DND-41 (cell line): ENCODE results near the gene LINGO1.

Experiments
- ATAC-seq: fragments of 200-7000 bp; cut with Tn5 transposase; 3 replicates; pipeline ENCODE4 v1.9.1; 2021; ENCODE audit warnings: low read depth; ENCODE audit not compliant: insufficient read depth
- DNase-seq: peaks from one replicate; pipeline ENCODE4 v3.0.0-alpha.2; 2020
- H2AFZ ChIP-seq: 2 replicates; pipeline ENCODE4 v1.6.0; 2012; ENCODE audit warnings: low read depth, low read length
- H3K27ac ChIP-seq: 2 replicates; pipeline ENCODE4 v1.5.1; 2012; ENCODE audit warnings: low read length, inconsistent platforms
- H3K27me3 ChIP-seq: fragments of 200-600 bp; sonication (generic); 2 replicates; pipeline ENCODE4 v1.6.0; 2012; ENCODE audit warnings: low read length, mild to moderate bottlenecking, inconsistent platforms; ENCODE audit not compliant: insufficient read depth, poor library complexity
- H3K36me3 ChIP-seq: 2 replicates; pipeline ENCODE4 v1.5.1; 2012; ENCODE audit warnings: low read length, inconsistent platforms; ENCODE audit not compliant: insufficient read depth
- H3K4me1 ChIP-seq: 2 replicates; pipeline ENCODE4 v1.5.1; 2012; ENCODE audit warnings: mild to moderate bottlenecking, low read length; ENCODE audit not compliant: insufficient read depth
- H3K4me2 ChIP-seq: 2 replicates; pipeline ENCODE4 v1.6.0; 2012; ENCODE audit warnings: mild to moderate bottlenecking, moderate library complexity, low read length, inconsistent platforms; ENCODE audit not compliant: insufficient read depth
- H3K4me3 ChIP-seq, 2 experiments: fragments of 200-600 bp in 1 of 2; shearing (Covaris generic) in 1 of 2; 2 replicates each; pipeline ENCODE4 v1.5.1; 2012 to 2016; ENCODE audit warnings: inconsistent platforms in 2 of 2, low read length in 2 of 2, mild to moderate bottlenecking in 2 of 2, low read depth in 1 of 2, moderate library complexity in 1 of 2
- H3K79me2 ChIP-seq: 2 replicates; pipeline ENCODE4 v1.6.0; 2012; ENCODE audit warnings: low read length, inconsistent platforms; ENCODE audit not compliant: insufficient read depth
- H3K9ac ChIP-seq: 2 replicates; pipeline ENCODE4 v1.6.0; 2012; ENCODE audit warnings: low read depth, mild to moderate bottlenecking, inconsistent platforms, low read length, moderate library complexity
- H3K9me3 ChIP-seq: 2 replicates; pipeline ENCODE4 v1.5.1; 2012; ENCODE audit warnings: low read length, moderate library complexity, mild to moderate bottlenecking, inconsistent platforms; ENCODE audit not compliant: insufficient read depth, severe bottlenecking
- H4K20me1 ChIP-seq: 2 replicates; pipeline ENCODE4 v1.6.0; 2012; ENCODE audit warnings: low read length; ENCODE audit not compliant: insufficient read depth
- EZH2 ChIP-seq: IDR thresholded peaks from 3 replicates; pipeline ENCODE4 v1.6.1; 2012; ENCODE audit warnings: borderline replicate concordance, low read depth, mild to moderate bottlenecking, moderate library complexity, low read length, inconsistent platforms; ENCODE audit not compliant: severe bottlenecking
- TF ChIP-seq, protein P1 (sequence below): IDR thresholded peaks from 2 replicates; pipeline ENCODE4 v1.5.1; 2012; ENCODE audit warnings: borderline replicate concordance, low read length, moderate library complexity, mild to moderate bottlenecking; ENCODE audit not compliant: poor library complexity, severe bottlenecking; ENCODE audit errors: extremely low read depth

Gene LINGO1

GRCh38 chr15:77649610-77650009, 16.9 kb upstream of the LINGO1 start:
- no peaks in the 10 kb centered on the region for H3K79me2 ChIP-seq
- peaks cover 5% of the 10 kb centered on the region for H3K27me3 ChIP-seq
- H3K4me1 ChIP-seq: no peaks in the 10 kb centered on the region
- H3K9ac ChIP-seq: no peak overlapping the region
- DNase-seq (no peak), ATAC-seq (no peak)
- no peaks in the 10 kb centered on the region for H3K36me3 ChIP-seq
- no peak overlapping the region for H3K4me3 ChIP-seq
- no peak overlapping the region for H3K27ac ChIP-seq
- H4K20me1 ChIP-seq: no peaks in the 10 kb centered on the region
- H3K4me2 ChIP-seq: no peak overlapping the region
- no peaks in the 10 kb centered on the region for H3K9me3 ChIP-seq
- no peak overlapping the region for H2AFZ ChIP-seq
- TF ChIP-seq, protein P1, sequence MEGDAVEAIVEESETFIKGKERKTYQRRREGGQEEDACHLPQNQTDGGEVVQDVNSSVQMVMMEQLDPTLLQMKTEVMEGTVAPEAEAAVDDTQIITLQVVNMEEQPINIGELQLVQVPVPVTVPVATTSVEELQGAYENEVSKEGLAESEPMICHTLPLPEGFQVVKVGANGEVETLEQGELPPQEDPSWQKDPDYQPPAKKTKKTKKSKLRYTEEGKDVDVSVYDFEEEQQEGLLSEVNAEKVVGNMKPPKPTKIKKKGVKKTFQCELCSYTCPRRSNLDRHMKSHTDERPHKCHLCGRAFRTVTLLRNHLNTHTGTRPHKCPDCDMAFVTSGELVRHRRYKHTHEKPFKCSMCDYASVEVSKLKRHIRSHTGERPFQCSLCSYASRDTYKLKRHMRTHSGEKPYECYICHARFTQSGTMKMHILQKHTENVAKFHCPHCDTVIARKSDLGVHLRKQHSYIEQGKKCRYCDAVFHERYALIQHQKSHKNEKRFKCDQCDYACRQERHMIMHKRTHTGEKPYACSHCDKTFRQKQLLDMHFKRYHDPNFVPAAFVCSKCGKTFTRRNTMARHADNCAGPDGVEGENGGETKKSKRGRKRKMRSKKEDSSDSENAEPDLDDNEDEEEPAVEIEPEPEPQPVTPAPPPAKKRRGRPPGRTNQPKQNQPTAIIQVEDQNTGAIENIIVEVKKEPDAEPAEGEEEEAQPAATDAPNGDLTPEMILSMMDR: no peak
- TF ChIP-seq EZH2: no peak

DNA sequence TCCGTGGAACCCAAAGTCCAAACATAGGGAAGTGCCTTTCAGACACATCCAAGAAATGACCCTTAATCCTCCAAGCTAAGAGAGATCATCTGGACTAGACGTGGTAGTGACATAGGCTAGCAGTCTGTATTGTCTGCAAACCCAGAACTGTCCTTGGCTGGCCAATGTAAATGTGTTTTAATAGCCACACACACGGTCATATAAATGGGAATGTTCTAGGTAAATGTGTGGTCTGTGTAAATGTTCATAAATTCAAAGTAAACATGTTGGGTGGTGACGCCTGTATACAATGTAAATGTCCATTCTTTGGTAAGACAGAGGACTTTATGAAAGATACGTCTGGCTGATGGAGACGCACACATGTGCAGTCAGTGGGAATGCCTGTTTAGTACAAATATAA, 16.3 kb upstream of the LINGO1 start:
- H3K4me1 ChIP-seq: no peaks in the 10 kb centered on the region
- no peaks in the 10 kb centered on the region for H4K20me1 ChIP-seq
- no peak overlapping the region for H2AFZ ChIP-seq
- DNase-seq (no peak), ATAC-seq (no peak)
- peaks cover 5% of the 10 kb centered on the region for H3K27me3 ChIP-seq
- no peak overlapping the region for H3K4me3 ChIP-seq
- H3K36me3 ChIP-seq: no peaks in the 10 kb centered on the region
- H3K27ac ChIP-seq: no peak overlapping the region
- no peak overlapping the region for H3K9ac ChIP-seq
- no peaks in the 10 kb centered on the region for H3K9me3 ChIP-seq
- H3K4me2 ChIP-seq: no peak overlapping the region
- H3K79me2 ChIP-seq: no peaks in the 10 kb centered on the region
- TF ChIP-seq EZH2: no peak
- TF ChIP-seq, protein P1: no peak

DNA sequence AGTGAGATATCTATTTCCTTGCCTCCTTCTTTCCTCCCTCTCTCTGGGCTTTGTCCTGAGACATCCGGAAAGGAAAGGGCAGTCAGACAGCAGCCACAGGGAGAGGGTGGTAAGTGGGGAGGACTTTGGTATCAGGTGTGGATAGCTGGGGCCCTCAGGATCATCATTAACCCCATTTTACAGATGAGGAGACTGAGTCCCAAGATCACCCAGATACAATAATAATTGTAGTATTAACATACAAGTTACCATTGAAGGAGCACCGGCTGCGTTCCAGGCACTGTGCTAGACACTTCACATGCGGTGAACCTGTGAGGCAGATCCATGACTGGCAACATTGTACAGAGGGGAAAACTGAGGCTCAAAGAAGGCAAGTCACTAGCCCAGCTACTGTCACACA, 15.2 kb upstream of the LINGO1 start:
- Histone ChIP-seq H3K36me3 (no peaks in the 10 kb centered on the region), H3K4me1 (no peaks in the 10 kb centered on the region), H3K27me3 (no peaks in the 10 kb centered on the region), H3K9me3 (no peaks in the 10 kb centered on the region), H3K79me2 (no peaks in the 10 kb centered on the region), H3K27ac (no peak overlapping the region), H3K9ac (no peak overlapping the region), H3K4me3 (no peak overlapping the region), H3K4me2 (no peak overlapping the region), H2AFZ (no peak overlapping the region), H4K20me1 (no peaks in the 10 kb centered on the region)
- no peak for DNase-seq
- no peak for ATAC-seq
- TF ChIP-seq, protein P1: no peak
- TF ChIP-seq EZH2: no peak

DNA sequence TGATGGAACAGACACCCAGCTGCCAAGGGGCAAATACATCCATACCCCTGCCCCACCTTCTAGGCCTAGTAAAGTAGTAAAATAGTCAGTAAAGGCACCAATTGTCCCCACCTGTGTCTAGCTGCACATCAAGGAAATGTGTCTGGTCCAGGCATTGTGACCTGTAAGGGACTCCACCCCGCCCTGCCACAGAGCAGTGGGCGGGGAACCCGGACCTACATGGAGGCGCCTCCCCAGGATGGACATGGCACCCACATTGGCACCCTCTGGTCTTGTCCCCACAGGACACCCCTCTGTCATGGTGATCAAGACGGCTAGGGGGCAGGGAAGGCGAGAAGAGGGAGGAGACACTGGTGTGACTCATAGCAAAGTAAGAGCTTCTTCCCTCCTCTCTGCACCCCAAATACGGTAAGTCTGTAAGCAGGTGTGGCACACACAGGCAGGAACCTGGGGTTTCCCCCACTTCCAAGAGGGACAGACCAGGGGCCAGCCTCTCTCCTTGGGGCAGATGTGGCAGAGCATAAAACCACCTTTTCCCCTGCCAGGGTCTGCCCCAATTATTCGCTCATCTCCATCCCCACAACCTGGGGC, 13.5 kb upstream of the LINGO1 start:
- no peak for TF ChIP-seq EZH2
- TF ChIP-seq, protein P1: no peak
- Histone ChIP-seq H3K9me3 (no peaks in the 10 kb centered on the region), H3K4me1 (no peaks in the 10 kb centered on the region), H3K9ac (no peak overlapping the region), H3K4me3 (no peak overlapping the region), H3K79me2 (no peaks in the 10 kb centered on the region), H4K20me1 (no peaks in the 10 kb centered on the region), H2AFZ (no peak overlapping the region), H3K36me3 (no peaks in the 10 kb centered on the region), H3K4me2 (no peak overlapping the region), H3K27me3 (no peaks in the 10 kb centered on the region), H3K27ac (no peak overlapping the region)
- ATAC-seq (no peak), DNase-seq (no peak)
